Measurements from ENCODE around the gene GSTT2B.
"Not testable (repeated sequence)": the region's sequence is repeated elsewhere in the genome, so short reads cannot be mapped to it uniquely, and the experiment has no call there.

DNA sequence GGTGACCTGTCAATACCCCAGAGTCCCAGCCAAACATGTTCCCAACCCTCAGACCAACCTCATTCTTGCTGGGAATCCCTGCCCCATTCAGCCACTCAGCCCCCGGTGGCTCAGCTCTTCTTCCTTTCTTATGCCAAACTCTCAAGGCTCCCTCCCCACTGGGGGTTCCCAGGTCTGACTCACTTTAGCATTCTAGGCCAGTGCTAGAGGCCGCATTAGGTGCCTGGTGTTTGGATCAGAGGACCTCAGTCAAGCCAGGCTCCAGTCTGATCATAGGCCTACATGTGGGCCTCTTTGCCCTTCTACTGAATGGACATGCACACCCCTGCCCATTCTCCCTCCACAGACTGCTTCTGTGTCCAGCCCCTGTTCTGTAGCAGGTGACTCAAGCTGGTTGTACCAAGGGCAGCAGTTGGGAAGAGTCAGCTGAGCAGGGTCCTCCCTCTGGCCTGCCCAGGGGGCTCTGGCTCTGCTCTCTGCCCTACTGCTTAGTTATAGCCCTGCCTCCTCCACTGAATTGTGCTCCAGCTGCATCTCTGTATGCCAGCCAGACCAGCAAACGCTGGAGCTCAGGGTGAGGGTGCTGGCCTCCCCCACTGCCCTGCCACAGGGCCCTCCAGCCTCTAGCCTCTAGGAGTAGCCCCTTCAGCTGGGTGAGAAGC lies 28.7 kb upstream of the GSTT2B start:
- not testable (repeated sequence) for TF ChIP-seq POLR2A (IDR thresholded peaks at IDR 0.05; ENCODE audit: low read depth, low read length); TAF1 (IDR thresholded peaks at IDR 0.05; ENCODE audit: borderline replicate concordance, low read depth, low read length); POLR2AphosphoS5 (IDR thresholded peaks at IDR 0.05; ENCODE audit: low read depth, low read length)
